GM06990 (cell line): Measurements from ENCODE around the gene RTP4.

Experiments
- DNase-seq: peaks from one replicate; pipeline ENCODE4 v3.0.0-alpha.2; 2011; ENCODE audit not compliant: insufficient read length; ENCODE audit errors: extremely low read depth
- H3K27me3 ChIP-seq: replicated peaks from 2 replicates; pipeline ENCODE4 v1.6.0; 2011; ENCODE audit warnings: low read length; ENCODE audit not compliant: control insufficient read depth, insufficient read depth
- H3K36me3 ChIP-seq: 2 replicates; pipeline ENCODE4 v1.5.1; 2011; ENCODE audit warnings: low read length; ENCODE audit not compliant: control insufficient read depth, insufficient read depth
- H3K4me3 ChIP-seq: replicated peaks from 2 replicates; pipeline ENCODE4 v1.5.1; 2011; ENCODE audit warnings: low read depth, mild to moderate bottlenecking, control low read depth, low read length
- TF ChIP-seq, protein P1 (sequence below): IDR thresholded peaks from 2 replicates; pipeline ENCODE4 v1.5.1; 2011; ENCODE audit warnings: low read length, control low read depth, mild to moderate bottlenecking, inconsistent platforms; ENCODE audit not compliant: insufficient read depth, poor library complexity, severe bottlenecking

The RTP4 gene

GRCh38 chr3:187370051-187370450, 1.9 kb downstream of the RTP4 start:
- H3K36me3 ChIP-seq: no peaks in the 10 kb centered on the region; the same call in none of the 2 replicates
- no peak overlapping the region for H3K4me3 ChIP-seq
- TF ChIP-seq, protein P1, sequence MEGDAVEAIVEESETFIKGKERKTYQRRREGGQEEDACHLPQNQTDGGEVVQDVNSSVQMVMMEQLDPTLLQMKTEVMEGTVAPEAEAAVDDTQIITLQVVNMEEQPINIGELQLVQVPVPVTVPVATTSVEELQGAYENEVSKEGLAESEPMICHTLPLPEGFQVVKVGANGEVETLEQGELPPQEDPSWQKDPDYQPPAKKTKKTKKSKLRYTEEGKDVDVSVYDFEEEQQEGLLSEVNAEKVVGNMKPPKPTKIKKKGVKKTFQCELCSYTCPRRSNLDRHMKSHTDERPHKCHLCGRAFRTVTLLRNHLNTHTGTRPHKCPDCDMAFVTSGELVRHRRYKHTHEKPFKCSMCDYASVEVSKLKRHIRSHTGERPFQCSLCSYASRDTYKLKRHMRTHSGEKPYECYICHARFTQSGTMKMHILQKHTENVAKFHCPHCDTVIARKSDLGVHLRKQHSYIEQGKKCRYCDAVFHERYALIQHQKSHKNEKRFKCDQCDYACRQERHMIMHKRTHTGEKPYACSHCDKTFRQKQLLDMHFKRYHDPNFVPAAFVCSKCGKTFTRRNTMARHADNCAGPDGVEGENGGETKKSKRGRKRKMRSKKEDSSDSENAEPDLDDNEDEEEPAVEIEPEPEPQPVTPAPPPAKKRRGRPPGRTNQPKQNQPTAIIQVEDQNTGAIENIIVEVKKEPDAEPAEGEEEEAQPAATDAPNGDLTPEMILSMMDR: no peak
- H3K27me3 ChIP-seq: no peaks in the 10 kb centered on the region
- DNase-seq: no peak

DNA sequence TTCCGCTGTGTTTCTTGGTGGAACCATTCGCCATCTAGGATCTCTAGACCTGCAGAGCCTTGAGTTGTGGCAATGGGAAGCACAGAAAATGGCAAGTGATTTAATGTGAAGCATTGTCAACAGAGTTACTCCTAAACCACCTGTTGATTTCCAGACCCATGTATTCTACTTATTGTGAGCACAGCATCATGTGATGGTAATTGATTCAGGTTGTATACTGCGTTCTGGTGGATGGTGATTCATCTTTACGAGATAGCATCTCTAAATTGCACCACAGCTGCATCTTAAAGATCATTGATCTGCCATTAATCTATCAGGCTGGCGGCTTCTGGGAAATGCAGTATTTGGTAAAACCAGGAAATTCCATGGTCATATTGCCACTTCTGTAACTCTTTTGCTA, 7.4 kb downstream of the RTP4 start:
- no peak overlapping the region for H3K4me3 ChIP-seq
- TF ChIP-seq, protein P1: no peak
- no peaks in the 10 kb centered on the region for H3K27me3 ChIP-seq
- H3K36me3 ChIP-seq: no peaks in the 10 kb centered on the region; the same call in none of the 2 replicates
- no peak for DNase-seq

GRCh38 chr3:187377842-187378241, 9.7 kb downstream of the RTP4 start:
- TF ChIP-seq, protein P1: no peak
- H3K36me3 ChIP-seq: no peaks in the 10 kb centered on the region
- no peak for DNase-seq
- H3K4me3 ChIP-seq: no peak overlapping the region
- no peaks in the 10 kb centered on the region for H3K27me3 ChIP-seq

GRCh38 chr3:187382609-187383151, 14.5 kb downstream of the RTP4 start:
- no peak overlapping the region for H3K4me3 ChIP-seq
- TF ChIP-seq, protein P1: no peak
- H3K36me3 ChIP-seq: no peaks in the 10 kb centered on the region
- DNase-seq: no peak
- H3K27me3 ChIP-seq: no peaks in the 10 kb centered on the region

DNA sequence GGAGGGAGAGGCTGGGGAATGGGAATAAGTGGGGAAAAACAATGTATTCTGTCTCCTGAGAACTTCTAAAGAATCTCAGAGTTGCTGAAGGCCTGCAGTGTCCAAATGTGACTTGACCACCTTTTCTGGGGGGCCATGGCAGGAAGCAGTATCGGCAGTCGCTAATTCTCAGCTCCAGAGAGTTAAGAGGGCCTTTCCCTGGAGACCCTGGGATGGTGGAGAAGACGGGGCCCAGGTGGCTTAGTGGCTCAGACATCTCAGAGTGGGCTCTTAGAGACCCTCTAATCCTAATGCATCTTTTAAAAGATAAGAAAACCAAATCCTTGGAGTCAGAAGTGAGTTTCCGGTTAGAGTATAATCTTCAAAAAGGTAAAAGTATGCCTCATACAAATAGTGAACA, 15.1 kb downstream of the RTP4 start:
- Histone ChIP-seq H3K36me3 (no peaks in the 10 kb centered on the region), H3K27me3 (no peaks in the 10 kb centered on the region), H3K4me3 (no peak overlapping the region)
- TF ChIP-seq, protein P1: no peak
- no peak for DNase-seq

DNA sequence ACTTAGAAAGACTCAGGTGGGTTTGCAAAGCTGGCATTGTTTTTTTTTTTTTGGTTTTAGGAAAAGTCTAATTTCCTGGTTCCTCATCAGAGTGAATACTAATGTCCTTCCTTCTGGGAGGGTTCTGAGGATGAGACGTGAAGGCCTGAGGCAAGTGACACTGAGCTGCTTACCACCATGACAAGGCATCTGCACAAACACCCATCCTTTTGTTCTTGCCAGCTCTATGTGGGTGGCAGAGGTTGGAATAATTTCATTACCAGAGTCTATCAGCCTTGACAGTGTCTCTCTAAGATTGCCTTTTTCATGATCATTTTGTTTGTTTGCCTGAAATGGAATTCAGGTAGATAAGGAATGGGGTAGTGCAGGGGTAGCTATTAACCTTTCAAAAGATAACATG, 17.1 kb downstream of the RTP4 start:
- no peak for DNase-seq

More for the DNA sequence above, 17.1 kb downstream of the RTP4 start:
- H3K36me3 ChIP-seq: no peaks in the 10 kb centered on the region
- H3K4me3 ChIP-seq: no peak overlapping the region
- TF ChIP-seq, protein P1: no peak
- no peaks in the 10 kb centered on the region for H3K27me3 ChIP-seq
